GM18505 (cell line): Measurements from ENCODE around the gene CLN6.
"Not testable (repeated sequence)": the region's sequence is repeated elsewhere in the genome, so short reads cannot be mapped to it uniquely, and the experiment has no call there.

Experiments
- ATAC-seq: cut with Tn5 transposase; IDR thresholded peaks from one replicate; pipeline ENCODE4 v1.9.1; 2021; ENCODE audit not compliant: unreplicated experiment
- POLR2A ChIP-seq: IDR thresholded peaks from 4 replicates; pipeline ENCODE4 v1.6.1; 2011; ENCODE audit warnings: borderline replicate concordance; ENCODE audit not compliant: insufficient read depth, insufficient read length; ENCODE audit errors: extremely low read depth

Gene CLN6

DNA sequence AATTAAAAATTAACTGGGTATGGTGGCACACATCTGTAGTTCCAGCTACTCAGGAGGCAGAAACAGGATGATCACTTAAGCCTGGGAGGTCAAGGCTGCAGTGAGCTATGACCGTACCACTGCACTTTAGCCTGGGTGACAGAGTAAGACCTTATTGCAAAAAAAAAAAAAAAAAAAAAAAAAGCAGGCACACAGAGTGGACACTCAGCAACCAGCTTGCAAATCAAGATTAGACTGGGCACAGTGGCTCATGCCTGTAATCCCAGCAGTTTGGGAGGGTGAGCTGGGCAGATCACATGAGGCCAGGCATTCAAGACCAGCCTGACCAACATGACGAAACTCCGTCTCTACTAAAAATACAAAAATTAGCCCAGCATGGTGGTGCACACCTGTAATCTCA lies 5.4 kb downstream of the CLN6 start:
- TF ChIP-seq POLR2A, result no peak
- ATAC-seq, result no peak

GRCh38 chr15:68223171-68223570 lies 6.4 kb downstream of the CLN6 start:
- TF ChIP-seq POLR2A, result no peak
- ATAC-seq, result no peak

DNA sequence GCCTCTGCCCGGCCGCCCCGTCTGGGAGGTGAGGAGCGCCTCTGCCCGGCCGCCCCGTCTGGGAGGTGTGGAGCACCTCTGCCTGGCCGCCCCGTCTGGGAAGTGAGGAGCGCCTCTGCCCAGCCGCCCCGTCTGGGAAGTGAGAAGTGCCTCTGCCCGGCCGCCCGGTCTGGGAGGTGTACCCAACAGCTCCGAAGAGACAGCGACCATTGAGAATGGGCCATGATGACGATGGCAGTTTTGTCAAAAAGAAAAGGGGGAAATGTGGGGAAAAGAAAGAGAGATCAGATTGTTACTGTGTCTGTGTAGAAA lies 7.1 kb downstream of the CLN6 start:
- not testable (repeated sequence) for ATAC-seq

DNA sequence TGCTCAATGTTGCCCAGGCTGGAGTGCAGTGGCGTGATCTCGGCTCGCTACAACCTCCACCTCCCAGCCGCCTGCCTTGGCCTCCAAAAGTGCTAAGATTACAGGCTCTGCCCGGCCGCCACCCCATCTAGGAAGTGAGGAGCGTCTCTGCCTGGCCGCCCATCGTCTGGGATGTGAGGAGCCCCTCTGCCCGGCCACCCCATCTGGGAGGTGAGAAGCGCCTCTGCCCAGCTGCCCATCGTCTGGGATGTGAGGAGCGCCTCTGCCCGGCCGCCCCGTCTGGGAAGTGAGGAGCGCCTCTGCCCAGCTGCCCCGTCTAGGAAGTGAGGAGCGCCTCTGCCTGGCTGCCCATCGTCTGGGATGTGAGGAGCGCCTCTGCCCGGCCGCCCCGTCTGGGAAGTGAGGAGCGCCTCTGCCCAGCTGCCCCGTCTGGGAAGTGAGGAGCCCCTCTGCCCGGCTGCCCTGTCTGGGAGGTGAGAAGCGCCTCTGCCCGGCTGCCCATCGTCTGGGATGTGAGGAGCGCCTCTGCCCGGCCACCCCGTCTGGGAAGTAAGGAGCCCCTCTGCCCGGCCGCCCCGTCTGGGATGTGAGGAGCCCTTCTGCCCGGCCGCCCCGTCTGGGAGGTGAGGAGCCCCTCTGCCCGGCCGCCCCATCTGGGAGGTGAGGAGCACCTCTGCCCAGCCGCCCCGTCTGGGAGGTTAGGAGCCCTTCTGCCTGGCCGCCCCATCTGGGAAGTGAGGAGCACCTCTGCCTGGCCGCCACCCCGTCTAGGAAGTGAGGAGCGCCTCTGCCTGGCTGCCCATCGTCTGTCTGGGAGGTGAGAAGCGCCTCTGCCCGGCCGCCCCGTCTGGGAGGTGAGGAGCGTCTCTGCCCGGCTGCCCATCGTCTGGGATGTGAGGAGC lies 7.7 kb downstream of the CLN6 start:
- not testable (repeated sequence) for ATAC-seq

DNA sequence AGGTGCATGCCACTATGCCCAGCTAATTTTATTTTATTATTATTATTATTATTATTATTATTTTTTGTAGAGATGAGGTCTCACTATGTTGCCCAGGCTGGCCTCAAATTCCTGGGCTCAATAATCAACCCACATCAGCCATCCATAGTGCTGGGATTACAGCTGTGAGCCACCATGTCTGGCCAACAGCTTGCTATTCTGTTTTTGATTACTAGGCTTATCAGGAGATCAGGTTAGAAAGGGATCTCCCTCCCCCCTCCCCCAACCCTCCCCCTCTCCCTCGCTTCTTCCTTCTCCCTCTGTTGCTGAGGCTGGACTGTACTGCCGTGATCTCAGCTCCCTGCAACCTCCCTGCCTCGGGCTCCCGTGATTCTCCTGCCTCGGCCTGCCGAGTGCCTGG lies 8.6 kb downstream of the CLN6 start:
- ATAC-seq, result no peak
- TF ChIP-seq POLR2A, result no peak

GRCh38 chr15:68220489-68220888 lies 9.0 kb downstream of the CLN6 start:
- ATAC-seq, result no peak
- no peak for TF ChIP-seq POLR2A

DNA sequence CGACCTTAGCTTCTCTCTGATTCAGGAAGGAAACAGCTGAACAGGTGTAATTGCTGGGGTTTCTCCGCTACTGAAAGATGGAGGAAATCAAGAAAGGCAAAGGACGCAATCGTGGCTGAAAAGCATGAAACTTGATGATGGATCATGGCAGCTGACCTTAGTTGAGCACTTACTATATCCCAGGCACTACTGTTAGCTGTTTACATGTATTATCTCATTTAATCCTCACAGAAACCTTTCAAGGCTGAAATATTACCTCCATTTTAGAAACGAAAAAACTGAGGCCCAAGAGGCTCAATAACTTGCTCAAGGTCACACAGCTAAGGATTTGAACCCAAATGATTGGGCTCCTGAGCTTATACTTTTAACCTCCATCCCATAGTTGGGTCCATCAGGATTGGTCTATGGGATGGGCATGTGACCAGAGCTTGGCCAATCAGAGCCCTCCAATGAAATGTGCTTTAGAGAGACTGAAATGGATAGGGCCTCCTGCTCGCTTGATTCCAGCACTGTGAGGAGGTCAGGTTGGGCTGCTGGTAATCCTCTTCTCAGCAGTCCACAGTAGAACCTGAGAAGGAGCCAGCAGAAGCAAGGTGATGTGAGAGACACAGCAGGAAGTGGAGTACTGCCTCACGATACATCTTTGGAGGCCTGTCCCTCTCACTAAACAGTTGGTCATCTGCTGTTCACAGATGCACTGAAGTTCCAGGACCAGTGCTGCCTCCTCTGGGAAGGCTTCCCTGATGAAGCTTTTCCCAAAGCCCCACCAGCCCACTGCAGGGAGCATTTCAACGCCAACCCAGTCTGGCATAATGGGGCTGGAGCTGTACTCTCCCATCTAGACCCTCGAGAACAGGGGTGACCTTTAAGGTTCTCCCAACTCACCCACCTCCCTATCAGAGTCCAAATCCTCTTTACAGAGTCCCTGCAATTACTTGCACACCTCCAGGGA lies 10.4 kb downstream of the CLN6 start:
- no peak for TF ChIP-seq POLR2A
- ATAC-seq, result no peak

DNA sequence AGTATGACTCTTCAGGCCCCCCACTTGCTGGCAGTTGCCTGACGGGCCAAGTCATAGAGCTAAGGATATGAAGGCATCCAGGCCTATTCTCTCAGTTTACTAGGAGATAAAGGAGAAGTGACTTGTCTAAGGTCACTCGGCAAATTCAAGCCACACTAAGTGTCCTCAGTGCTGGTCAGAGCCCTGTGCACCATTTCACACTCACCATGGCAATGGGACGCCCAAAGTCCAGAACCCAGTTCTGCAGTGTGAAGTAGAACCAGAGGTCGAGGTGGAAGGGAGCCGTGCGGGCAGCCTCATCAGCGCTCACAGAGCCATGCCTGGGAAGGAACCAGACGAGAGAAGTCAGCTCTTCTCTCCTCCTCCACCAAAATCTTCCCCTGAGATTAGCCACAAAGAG lies 11.2 kb downstream of the CLN6 start:
- TF ChIP-seq POLR2A, result no peak
- ATAC-seq, result no peak

DNA sequence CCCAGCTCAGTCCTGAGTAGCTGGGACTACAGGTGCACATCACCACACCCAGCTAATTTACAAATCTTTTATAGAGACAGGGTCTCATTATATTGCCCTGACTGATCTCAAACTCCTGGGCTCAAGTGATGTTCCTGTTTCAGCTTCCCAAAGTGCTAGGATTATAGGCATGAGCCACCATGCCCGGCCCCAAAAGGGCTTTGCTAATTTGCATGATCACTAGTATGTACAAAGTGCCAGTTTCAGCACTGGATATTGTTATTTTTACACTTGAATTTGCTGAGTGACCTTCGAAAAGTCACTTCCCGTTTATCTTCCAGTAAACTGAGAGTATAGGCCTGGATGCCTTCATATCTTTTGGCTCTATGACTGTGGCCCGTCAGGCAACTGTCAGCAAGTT lies 12.2 kb downstream of the CLN6 start:
- no peak for TF ChIP-seq POLR2A
- ATAC-seq, result no peak

- no peak for TF ChIP-seq POLR2A
- no peak for ATAC-seq
These were observed 14.7 kb downstream of the CLN6 start for GRCh38 chr15:68214838-68215254.

DNA sequence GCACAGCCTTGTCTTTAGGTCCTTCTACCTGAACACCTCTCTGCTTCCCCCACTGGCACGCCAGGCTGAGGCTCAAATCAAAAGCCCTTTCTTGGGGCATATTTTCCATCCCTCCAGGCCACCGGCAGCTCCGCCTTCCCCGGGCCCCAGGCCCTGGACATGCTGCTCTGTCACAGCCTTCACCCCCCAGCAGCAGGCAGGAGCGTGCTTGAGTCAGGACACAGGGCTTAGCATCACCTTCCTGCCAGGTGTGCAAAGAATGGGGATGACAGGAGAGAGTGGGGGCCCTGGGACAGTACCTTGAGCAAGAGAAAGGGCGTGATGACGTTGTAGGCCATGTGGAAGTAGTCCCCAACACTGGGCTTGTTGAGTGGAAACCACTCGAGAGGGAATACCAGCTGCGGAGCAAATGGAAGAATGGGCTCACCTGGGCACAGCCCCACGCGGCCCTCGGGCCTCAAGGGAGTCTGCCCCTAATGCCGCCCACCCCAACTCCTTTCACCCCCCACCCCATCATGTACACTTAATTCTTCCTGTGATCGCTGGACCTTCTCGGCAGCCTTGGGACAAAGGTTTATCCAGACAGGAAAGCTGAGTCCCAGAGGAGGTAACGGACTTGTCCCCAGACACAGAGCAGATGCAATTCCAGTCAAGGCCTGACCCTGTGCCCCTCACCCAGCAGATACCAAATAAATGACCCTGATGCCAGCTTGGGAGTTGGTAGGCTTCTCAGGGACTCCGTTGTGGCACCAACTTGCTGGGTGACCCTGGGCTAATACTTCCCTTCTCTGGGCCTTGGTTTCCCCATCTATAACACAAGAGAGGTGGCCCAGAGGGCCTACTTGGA lies 15.3 kb downstream of the CLN6 start:
- TF ChIP-seq POLR2A, result no peak
- ATAC-seq, result no peak

- not testable (repeated sequence) for ATAC-seq
These were observed 16.1 kb downstream of the CLN6 start for GRCh38 chr15:68213491-68213845.

- TF ChIP-seq POLR2A, result no peak
- ATAC-seq, result no peak
These were observed 17.7 kb downstream of the CLN6 start for GRCh38 chr15:68211656-68212320.
